Stimulated activated CD4-positive, alpha-beta T cell treated with anti-CD3 and anti-CD28 coated beads, TNF-alpha, amount 100 ng/mL, for 4 hours (primary cell): ENCODE measurements around the gene CGN.
"Not testable (repeated sequence)": the region's sequence is repeated elsewhere in the genome, so short reads cannot be mapped to it uniquely, and the experiment has no call there.

Source experiments
- DNase-seq, 3 experiments: peaks; one replicate each; pipeline ENCODE4 v3.0.0-alpha.2; 2020; ENCODE audit warnings: low read depth in 3 of 3

CGN gene

GRCh38 chr1:151502035-151502700 lies 9.0 kb upstream of the CGN start:
- no peak for DNase-seq

GRCh38 chr1:151502859-151503780 lies 8.1 kb upstream of the CGN start:
- no peak for DNase-seq

- no peak for DNase-seq
Observed at GRCh38 chr1:151504252-151504651, 6.9 kb upstream of the CGN start.

GRCh38 chr1:151504759-151505158 lies 6.4 kb upstream of the CGN start:
- no peak for DNase-seq

- no peak for DNase-seq
Observed at GRCh38 chr1:151508833-151509232, 2.4 kb upstream of the CGN start.

- DNase-seq, result no peak
Observed at GRCh38 chr1:151509350-151510019, 1.7 kb upstream of the CGN start.

- DNase-seq, result no peak
Observed at GRCh38 chr1:151510020-151510405, 1.2 kb upstream of the CGN start.

- no peak for DNase-seq
Observed at GRCh38 chr1:151510614-151510956, 602 bp upstream of the CGN start.

- DNase-seq, result no peak
Observed at GRCh38 chr1:151511636-151512215, 539 bp downstream of the CGN start.

GRCh38 chr1:151512326-151512725 lies 1.1 kb downstream of the CGN start:
- no peak for DNase-seq

- no peak for DNase-seq
Observed at GRCh38 chr1:151512801-151513625, 1.8 kb downstream of the CGN start.

GRCh38 chr1:151513626-151514121 lies 2.5 kb downstream of the CGN start:
- no peak for DNase-seq

- DNase-seq, result no peak
Observed at GRCh38 chr1:151514366-151514765, 3.2 kb downstream of the CGN start.

GRCh38 chr1:151515265-151515664 lies 4.1 kb downstream of the CGN start:
- no peak for DNase-seq

GRCh38 chr1:151516031-151516511 lies 4.9 kb downstream of the CGN start:
- DNase-seq, result no peak

GRCh38 chr1:151518431-151518830 lies 7.2 kb downstream of the CGN start:
- no peak for DNase-seq

- no peak for DNase-seq
Observed at GRCh38 chr1:151518936-151519335, 7.7 kb downstream of the CGN start.

GRCh38 chr1:151519667-151520066 lies 8.5 kb downstream of the CGN start:
- DNase-seq, result no peak

GRCh38 chr1:151520359-151520758 lies 9.2 kb downstream of the CGN start:
- no peak for DNase-seq

- DNase-seq, result not testable (repeated sequence)
Observed at GRCh38 chr1:151522427-151522826, 11.2 kb downstream of the CGN start.

- no peak for DNase-seq
Observed at GRCh38 chr1:151523326-151523725, 12.1 kb downstream of the CGN start.
